Smooth muscle cell (in vitro differentiated cells): ENCODE results near the gene VPREB1. TPM values are rescaled to one million over a fixed set of nuclear protein-coding genes. Genes with fewer than 3 reads are reported as not detected.
"Not testable (repeated sequence)": the region's sequence is repeated elsewhere in the genome, so short reads cannot be mapped to it uniquely, and the experiment has no call there.

Experiments used
- DNase-seq: peaks from one replicate; lab custom pipeline; 2025; ENCODE audit not compliant: unreplicated experiment; lab: John Stamatoyannopoulos, UW
- H2AFZ ChIP-seq: fragments of 200-600 bp; sonication (generic); 2 replicates; pipeline ENCODE4 v1.6.0; 2016; ENCODE audit warnings: antibody characterized with exemption, low read depth, mild to moderate bottlenecking
- H3F3A ChIP-seq: fragments of 200-600 bp; sonication (generic); 2 replicates; pipeline ENCODE4 v1.6.0; 2017; ENCODE audit warnings: antibody characterized with exemption, low read depth
- H3K27ac ChIP-seq: fragments of 200-600 bp; sonication (generic); 2 replicates; pipeline ENCODE4 v1.5.1; 2016; ENCODE audit warnings: low read depth, mild to moderate bottlenecking
- H3K27me3 ChIP-seq: fragments of 200-600 bp; sonication (generic); 2 replicates; pipeline ENCODE4 v1.6.1; 2016; ENCODE audit warnings: low read depth, mild to moderate bottlenecking
- H3K36me3 ChIP-seq: fragments of 200-600 bp; sonication (generic); 2 replicates; pipeline ENCODE4 v1.5.1; 2016; ENCODE audit warnings: low read depth
- H3K4me1 ChIP-seq: fragments of 200-600 bp; sonication (generic); 2 replicates; pipeline ENCODE4 v1.5.1; 2016; ENCODE audit warnings: low read depth
- H3K4me2 ChIP-seq: fragments of 200-600 bp; sonication (generic); 2 replicates; pipeline ENCODE4 v1.6.0; 2016; ENCODE audit warnings: mild to moderate bottlenecking
- H3K4me3 ChIP-seq: fragments of 200-600 bp; sonication (generic); 2 replicates; pipeline ENCODE4 v1.5.1; 2016; ENCODE audit warnings: mild to moderate bottlenecking
- H3K79me2 ChIP-seq: fragments of 200-600 bp; sonication (generic); 2 replicates; pipeline ENCODE4 v1.6.0; 2016; ENCODE audit warnings: low read depth, mild to moderate bottlenecking
- H3K9ac ChIP-seq: fragments of 200-600 bp; sonication (generic); 2 replicates; pipeline ENCODE4 v1.6.0; 2016; ENCODE audit warnings: low read depth
- H3K9me3 ChIP-seq: fragments of 200-600 bp; sonication (generic); replicated peaks from 2 replicates; pipeline ENCODE4 v1.5.1; 2016; ENCODE audit warnings: low read depth
- H4K20me1 ChIP-seq: fragments of 200-600 bp; sonication (generic); 2 replicates; pipeline ENCODE4 v1.6.0; 2016; ENCODE audit warnings: low read depth
- CTCF ChIP-seq: fragments of 200-600 bp; sonication (generic); IDR thresholded peaks from 2 replicates; pipeline ENCODE4 v1.5.1; 2017; ENCODE audit warnings: borderline replicate concordance, mild to moderate bottlenecking, antibody characterized with exemption; ENCODE audit not compliant: insufficient read depth, poor library complexity, severe bottlenecking
- WGBS: methylation state at CpG from one replicate; pipeline ENCODE4 v1.1.7; 2016; ENCODE audit warnings: low lambda C conversion rate; 5-methylcytosine and 5-hydroxymethylcytosine counted together
- polyA plus RNA-seq: library from polyadenylated mRNA; unstranded; fragments of >200 nt; fragmentation: Nextera tagmentation; extraction: Ambion mirVana; gene quantifications from 2 replicates; pipeline ENCODE4 v1.2.1, GENCODE V29; 2016
- total RNA-seq: library from RNA; depleted of rRNA; stranded (reverse); fragments of >200 nt; gene quantifications from 2 replicates; pipeline ENCODE4 v1.2.3, GENCODE V29; 2014

Gene VPREB1
- total and polyA plus RNA-seq, 2 experiments from 2014 or later: not detected

DNA sequence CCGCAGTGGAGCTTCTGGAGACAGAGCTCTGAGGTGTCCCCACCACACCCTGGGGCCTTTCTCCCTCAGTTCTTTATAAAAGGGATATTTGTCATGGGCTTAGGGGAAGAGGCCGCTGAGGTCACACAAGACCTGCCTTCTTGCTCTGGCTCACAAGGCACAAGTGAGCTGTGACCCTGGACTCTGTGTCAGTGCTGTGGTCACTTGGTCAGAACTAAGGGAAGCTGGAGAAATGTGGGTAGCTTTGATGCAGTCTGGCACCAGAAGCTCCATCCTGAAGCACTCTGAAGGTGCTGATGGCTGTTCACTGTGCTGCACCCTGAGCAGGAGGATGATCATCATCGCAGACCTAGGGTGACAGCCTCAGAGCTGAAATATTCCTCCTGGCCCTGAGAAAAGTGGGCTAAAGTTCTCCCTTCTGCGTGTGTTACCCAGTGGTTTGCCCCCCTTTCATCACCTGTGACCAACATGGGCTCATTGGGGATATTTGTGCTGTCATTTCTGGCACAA, 28.1 kb upstream of the VPREB1 start:
- no peaks in the 10 kb centered on the region for H3F3A ChIP-seq
- no peak overlapping the region for H3K4me2 ChIP-seq
- H2AFZ ChIP-seq: no peak overlapping the region
- no peaks in the 10 kb centered on the region for H4K20me1 ChIP-seq
- TF ChIP-seq CTCF: no peak
- H3K79me2 ChIP-seq: no peaks in the 10 kb centered on the region
- no peak for DNase-seq
- no peak overlapping the region for H3K27ac ChIP-seq
- H3K4me3 ChIP-seq: no peak overlapping the region
- 72% methylated on average over 4 of the region's 4 CpGs for WGBS
- H3K27me3 ChIP-seq: peaks cover 76% of the 10 kb centered on the region
- H3K4me1 ChIP-seq: no peaks in the 10 kb centered on the region
- H3K9ac ChIP-seq: no peak overlapping the region
- H3K9me3 ChIP-seq: no peaks in the 10 kb centered on the region
- no peaks in the 10 kb centered on the region for H3K36me3 ChIP-seq

DNA sequence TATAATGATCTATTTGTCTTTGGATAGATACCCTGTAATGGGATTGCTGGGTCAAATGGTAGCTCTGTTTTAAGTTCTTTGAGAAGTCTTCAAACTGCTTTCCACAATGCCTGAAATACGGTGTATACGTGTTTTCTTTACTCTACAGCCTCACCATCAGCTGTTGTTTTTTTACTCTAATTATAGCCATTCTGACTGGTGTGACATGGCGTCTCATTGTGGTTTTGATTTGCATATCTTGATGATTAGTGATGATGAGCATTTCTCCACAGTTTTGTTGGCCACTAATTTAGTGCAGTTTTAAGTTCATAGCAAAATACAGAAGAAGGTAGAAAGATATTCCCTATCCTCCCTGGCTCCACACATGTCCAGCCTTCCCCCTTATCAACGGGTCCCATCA, 26.3 kb upstream of the VPREB1 start:
- WGBS: 77% methylated on average over 4 of the region's 4 CpGs
- Histone ChIP-seq H3K9me3 (no peaks in the 10 kb centered on the region), H3K4me1 (no peaks in the 10 kb centered on the region), H2AFZ (no peak overlapping the region), H3K27ac (no peak overlapping the region), H3K4me3 (no peak overlapping the region), H3K27me3 (peaks cover 61% of the 10 kb centered on the region), H3K9ac (no peak overlapping the region), H3F3A (no peaks in the 10 kb centered on the region), H3K79me2 (no peaks in the 10 kb centered on the region), H4K20me1 (no peaks in the 10 kb centered on the region), H3K4me2 (no peak overlapping the region), H3K36me3 (no peaks in the 10 kb centered on the region)
- no peak for DNase-seq
- no peak for TF ChIP-seq CTCF

GRCh38 chr22:22219140-22219996, 25.2 kb upstream of the VPREB1 start:
- Histone ChIP-seq H3K79me2 (no peaks in the 10 kb centered on the region), H2AFZ (no peak overlapping the region), H3K4me2 (no peak overlapping the region), H3K9me3 (no peaks in the 10 kb centered on the region), H3F3A (no peaks in the 10 kb centered on the region), H3K4me3 (no peak overlapping the region), H3K27ac (no peak overlapping the region), H3K27me3 (peaks cover 50% of the 10 kb centered on the region), H3K4me1 (no peaks in the 10 kb centered on the region), H3K9ac (no peak overlapping the region), H4K20me1 (no peaks in the 10 kb centered on the region), H3K36me3 (no peaks in the 10 kb centered on the region)
- 73% methylated on average over 6 of the region's 6 CpGs for WGBS
- DNase-seq: no peak
- no peak for TF ChIP-seq CTCF

- not testable (repeated sequence) for H3K79me2 ChIP-seq, H4K20me1 ChIP-seq, DNase-seq, H3K27ac ChIP-seq, H3K36me3 ChIP-seq, H3K4me3 ChIP-seq, H3K9ac ChIP-seq, H3K4me2 ChIP-seq, H3F3A ChIP-seq, H3K9me3 ChIP-seq, H2AFZ ChIP-seq, H3K4me1 ChIP-seq
- peaks cover 48% of the 10 kb centered on the region for H3K27me3 ChIP-seq
- WGBS: 73% methylated on average over 1 of the region's 7 CpGs
Observed at GRCh38 chr22:22221043-22221442, 23.5 kb upstream of the VPREB1 start.
